Activated CD4-positive, alpha-beta T cell treated with anti-CD3 and anti-CD28 coated beads, Interleukin-2, amount 10 ng/mL, durations not matched to agents 24 days and 14 days (primary cell): ENCODE measurements around the gene THEM4. TPM values are rescaled to one million over a fixed set of nuclear protein-coding genes. Genes with fewer than 3 reads are reported as not detected.

Experiments
- DNase-seq: peaks from one replicate; pipeline ENCODE4 v3.0.0; 2022
- H3K27ac Mint-ChIP-seq: one replicate; pipeline ENCODE4 v1.8.0; 2022; ENCODE audit warnings: mild to moderate bottlenecking, mixed read lengths
- H3K27me3 Mint-ChIP-seq: one replicate; pipeline ENCODE4 v1.8.0; 2022; ENCODE audit warnings: mixed read lengths
- H3K36me3 Mint-ChIP-seq: one replicate; pipeline ENCODE4 v1.8.0; 2022; ENCODE audit warnings: low read depth, mild to moderate bottlenecking, mixed read lengths
- H3K4me1 Mint-ChIP-seq: one replicate; pipeline ENCODE4 v1.8.0; 2021; ENCODE audit warnings: mixed read lengths
- H3K4me3 Mint-ChIP-seq: one replicate; pipeline ENCODE4 v1.8.0; 2022; ENCODE audit warnings: mild to moderate bottlenecking, moderate library complexity, mixed read lengths
- H3K9me3 Mint-ChIP-seq: one replicate; pipeline ENCODE4 v1.8.0; 2021; ENCODE audit warnings: mixed read lengths
- intact Hi-C: fragments of 100-400 bp; cut with micrococcal nuclease; formaldehyde crosslinking; loops from one replicate; pipeline ENCODE4 v1.15.1; 2023
- total RNA-seq: library from RNA; stranded (reverse); gene quantifications from 2 replicates; pipeline ENCODE4 v1.2.3, GENCODE V29; 2022

Gene THEM4
- total RNA-seq: 26.9 and 30.6 TPM in 2 replicates

DNA sequence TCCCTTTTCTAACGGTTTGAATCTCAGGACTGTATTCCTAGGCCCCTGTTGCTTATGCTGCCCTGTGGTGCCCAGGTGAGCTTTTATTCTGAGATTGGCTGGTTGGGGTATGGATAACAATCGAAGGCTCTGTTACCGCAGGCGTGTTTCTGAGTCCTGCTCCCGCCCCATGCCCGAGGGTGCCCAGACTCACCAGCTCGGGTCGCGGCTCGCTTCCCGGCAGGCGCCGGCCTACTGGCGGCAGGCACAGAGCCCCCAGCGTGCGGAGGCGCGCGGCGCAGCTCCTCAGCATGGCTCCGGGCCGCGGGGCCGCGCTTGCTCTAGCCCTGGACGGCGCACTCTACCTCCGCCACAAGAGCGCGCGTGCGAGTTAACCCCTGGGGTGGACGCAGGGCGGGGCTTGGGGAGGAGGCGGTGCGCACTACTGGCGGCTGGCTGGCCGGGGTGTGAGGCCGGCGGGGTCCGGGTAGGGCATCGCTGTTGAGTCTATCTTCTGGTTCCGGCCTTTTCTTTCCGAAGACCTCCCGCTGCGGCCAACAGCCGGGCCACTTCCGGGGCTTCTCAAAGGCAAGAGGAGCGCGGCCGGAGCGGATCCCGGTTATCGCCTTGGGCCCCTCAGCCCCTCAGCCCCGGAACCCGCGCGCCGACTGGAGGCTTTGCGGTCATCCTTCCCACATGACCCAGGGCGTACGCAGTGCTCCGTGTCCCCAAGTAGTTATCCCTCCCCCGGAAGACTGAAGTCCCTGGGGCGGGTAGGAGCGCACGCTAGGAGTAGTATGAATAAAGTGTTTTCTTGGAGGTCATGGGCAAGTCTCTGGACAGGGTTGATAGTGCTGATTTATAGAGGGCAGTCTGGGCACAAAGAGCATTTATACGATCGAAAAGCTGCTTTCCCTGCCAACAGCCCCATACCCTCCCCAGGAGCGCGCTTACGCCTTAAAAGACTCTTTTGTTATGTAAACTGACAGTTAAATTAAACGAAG is at the start of gene THEM4:
TSS of gene THEM4 (minus strand) at position 345 of the 983 bp plus-strand sequence. CDS start at position 292, 53 bp downstream.
- Mint-ChIP-seq H3K36me3 (peaks cover 40% of the 10 kb centered on the region), H3K9me3 (peaks cover 25% of the 10 kb centered on the region), H3K27me3 (peaks cover 2% of the 10 kb centered on the region), H3K4me1 (peaks cover 25% of the 10 kb centered on the region), H3K4me3 (peak within 1 kb of the TSS; percentile 91), H3K27ac (peak within 1 kb of the TSS; percentile 93)
- peak; percentile 97 for DNase-seq
- intact Hi-C loops: loop anchor here (2.0 kb wide), 1 partner anchor 31 kb away; no protein-coding TSS in a partner anchor

DNA sequence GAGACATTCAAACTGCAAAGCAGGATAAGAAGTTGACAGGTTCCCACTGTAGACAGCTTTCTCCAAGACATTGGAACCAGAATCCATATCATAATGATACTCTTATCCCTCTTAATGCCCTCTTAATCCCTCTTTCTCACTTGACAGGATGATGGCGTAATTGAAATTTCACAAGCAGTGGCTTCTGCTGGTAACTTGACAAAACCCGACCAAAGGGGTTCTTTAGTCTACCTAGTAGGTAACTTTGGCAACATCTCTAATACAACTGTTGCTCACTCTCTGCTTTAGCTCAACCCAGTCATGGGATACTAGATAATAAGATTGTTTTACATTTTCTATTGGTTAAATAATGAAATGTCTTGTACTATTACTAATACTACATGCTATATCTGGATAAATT is 49.6 kb upstream of the THEM4 start:
- H3K4me1 Mint-ChIP-seq: peaks cover 2% of the 10 kb centered on the region

DNA sequence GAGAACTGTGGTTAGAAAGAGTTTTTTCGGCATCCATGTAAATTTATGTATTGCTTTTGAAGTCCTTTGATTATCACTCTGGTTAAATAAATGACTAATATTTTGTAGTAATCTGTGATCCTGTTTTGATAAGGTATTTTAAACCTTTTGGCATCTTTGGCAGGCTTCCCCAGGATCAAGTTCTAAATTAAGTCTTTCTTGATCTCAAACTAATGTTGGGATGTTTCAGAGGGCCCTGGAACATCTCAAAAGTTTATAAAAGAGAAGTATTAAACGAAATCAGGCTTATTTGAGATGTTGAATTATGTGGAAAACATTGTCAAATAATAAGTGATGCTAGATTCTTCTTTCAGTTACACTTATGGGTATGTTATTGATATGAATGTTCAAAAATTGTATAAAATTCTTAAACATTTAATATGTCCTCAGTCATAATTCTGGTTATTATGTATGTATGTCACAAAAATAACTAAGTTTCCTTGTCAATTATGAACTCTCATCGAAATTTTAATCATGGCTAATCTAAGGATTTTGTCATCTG is 47.7 kb upstream of the THEM4 start:
- Mint-ChIP-seq H3K36me3 (no peaks in the 10 kb centered on the region), H3K9me3 (no peaks in the 10 kb centered on the region), H3K27me3 (peaks cover 12% of the 10 kb centered on the region), H3K4me1 (peaks cover 2% of the 10 kb centered on the region), H3K4me3 (no peak overlapping the region), H3K27ac (no peak overlapping the region)
- intact Hi-C loops: no loop called here
- no peak for DNase-seq

More for the DNA sequence above, 49.6 kb upstream of the THEM4 start:
- DNase-seq: no peak
- intact Hi-C loops: no loop called here
- Mint-ChIP-seq H3K27ac (no peak overlapping the region), H3K27me3 (peaks cover 12% of the 10 kb centered on the region), H3K36me3 (no peaks in the 10 kb centered on the region), H3K9me3 (no peaks in the 10 kb centered on the region), H3K4me3 (no peak overlapping the region)

DNA sequence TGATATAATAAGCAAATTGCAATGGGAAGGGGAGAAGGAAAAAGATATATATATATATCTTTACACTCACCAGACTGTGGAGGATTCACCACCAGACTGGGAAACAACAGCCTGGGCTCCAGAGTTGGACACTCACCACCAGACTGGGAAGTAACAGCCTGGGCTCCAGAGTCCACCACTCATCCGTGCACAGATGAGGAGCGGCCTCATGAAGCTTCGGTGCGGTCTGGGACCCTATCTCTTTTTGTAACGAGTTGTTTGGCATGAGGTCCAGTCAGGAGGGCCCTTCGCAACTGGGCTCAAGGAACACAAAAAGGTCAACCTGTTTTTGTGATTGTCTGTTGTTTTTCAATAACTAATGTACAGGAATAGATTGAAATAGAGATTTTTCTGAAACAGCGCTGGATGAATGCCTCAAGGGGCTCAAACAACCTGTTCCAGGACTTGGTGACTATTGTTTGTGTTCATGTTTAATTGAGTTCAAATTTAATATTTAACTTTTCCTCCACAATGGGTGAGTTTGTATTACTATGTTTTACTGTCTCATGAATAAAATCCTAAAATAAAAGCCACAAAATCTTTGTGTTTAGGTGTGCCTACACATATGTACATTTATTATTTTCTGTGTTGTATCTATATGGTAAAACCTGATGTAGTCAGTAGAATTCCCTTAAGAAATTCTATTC is 44.2 kb upstream of the THEM4 start:
- Mint-ChIP-seq H3K4me3 (no peak overlapping the region), H3K27ac (no peak overlapping the region), H3K36me3 (no peaks in the 10 kb centered on the region), H3K4me1 (peaks cover 2% of the 10 kb centered on the region), H3K27me3 (peaks cover 11% of the 10 kb centered on the region), H3K9me3 (no peaks in the 10 kb centered on the region)
- intact Hi-C loops: no loop called here
- no peak for DNase-seq

DNA sequence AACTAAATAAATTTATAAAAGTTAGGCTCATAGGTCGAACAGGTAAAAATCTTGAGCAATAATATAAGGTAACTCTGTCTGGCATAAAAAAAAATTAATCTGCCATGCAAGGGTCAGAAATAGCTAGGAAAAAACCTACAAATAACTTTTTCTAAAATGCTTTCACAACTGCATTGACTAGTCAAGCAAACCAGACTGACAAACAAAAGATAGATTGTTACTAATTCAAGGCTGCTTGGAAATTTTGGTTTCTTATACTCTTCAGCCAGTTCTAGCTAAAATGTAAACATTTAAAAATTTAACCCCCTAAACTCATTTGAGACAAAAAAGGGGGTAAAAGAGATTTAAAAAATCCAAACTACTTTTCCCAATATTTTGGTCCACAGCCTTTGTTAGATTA is 43.5 kb upstream of the THEM4 start:
- H3K27me3 Mint-ChIP-seq: peaks cover 11% of the 10 kb centered on the region
- H3K27ac Mint-ChIP-seq: no peak overlapping the region
- no peaks in the 10 kb centered on the region for H3K9me3 Mint-ChIP-seq
- H3K4me3 Mint-ChIP-seq: no peak overlapping the region
- H3K4me1 Mint-ChIP-seq: peaks cover 2% of the 10 kb centered on the region
- H3K36me3 Mint-ChIP-seq: no peaks in the 10 kb centered on the region
- no peak for DNase-seq
- intact Hi-C loops: no loop called here

DNA sequence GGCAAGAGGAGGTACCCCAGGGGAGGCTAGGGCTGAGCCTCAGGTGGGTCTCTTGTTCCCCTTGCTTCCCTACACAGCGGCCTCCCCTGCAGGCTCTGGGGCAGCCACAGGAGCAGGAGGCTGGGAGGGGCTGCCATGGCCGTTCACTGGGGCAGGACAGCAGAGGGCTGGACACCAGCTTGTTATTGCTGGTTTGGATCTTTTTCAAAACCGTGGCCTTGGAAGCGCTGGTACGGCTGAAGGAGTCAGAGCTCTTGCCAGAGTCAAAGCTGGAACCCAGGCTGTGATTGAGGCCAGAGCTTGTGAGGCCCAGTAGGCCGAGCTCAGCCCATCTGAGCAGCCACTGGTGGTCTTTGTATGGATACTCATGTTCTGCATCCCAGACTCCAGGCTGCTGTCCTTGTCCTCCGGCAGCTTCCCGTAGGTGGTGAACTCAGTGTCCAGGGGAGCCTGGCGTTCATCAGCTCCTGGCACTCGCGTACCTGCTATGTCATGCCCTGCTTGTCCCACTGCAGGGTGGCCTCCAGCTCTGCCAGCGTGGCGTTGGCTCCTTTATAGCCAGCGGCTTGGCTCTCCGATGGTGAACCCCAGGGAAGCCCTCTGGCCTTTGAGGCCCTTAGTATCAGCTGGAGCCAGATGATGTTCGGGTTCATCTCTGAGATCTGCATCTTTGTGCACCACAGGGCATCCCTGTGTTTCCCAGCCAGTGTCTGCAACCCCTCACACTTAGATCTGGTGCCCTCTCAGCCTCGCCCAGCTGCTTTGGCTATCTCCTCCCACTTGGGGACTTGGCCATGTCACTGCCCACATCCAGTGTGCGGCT is 40.3 kb upstream of the THEM4 start:
- Mint-ChIP-seq H3K4me1 (peaks cover 24% of the 10 kb centered on the region), H3K27ac (peak overlapping the region; percentile 47), H3K36me3 (no peaks in the 10 kb centered on the region), H3K9me3 (no peaks in the 10 kb centered on the region), H3K4me3 (no peak overlapping the region), H3K27me3 (peaks cover 6% of the 10 kb centered on the region)
- peak; percentile 54 for DNase-seq
- intact Hi-C loops: no loop called here

DNA sequence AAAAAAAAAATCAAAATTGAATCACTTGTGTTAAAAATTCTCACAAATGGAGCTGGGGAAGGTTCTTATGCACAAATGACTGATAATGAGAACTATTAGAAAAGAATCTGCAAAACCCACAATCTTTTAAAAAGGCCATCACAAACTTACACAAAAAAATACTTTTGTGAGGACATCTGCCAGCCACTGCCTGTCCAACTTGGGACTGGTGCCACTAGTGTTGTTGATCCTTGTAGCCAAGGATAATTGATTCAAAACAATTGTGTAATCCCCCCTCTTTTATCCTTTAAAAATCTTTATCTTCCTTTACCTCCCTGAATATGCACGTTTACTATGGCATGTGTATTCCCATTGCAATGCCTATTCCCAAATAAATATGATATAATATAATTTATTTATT is 39.2 kb upstream of the THEM4 start:
- peaks cover 6% of the 10 kb centered on the region for H3K27me3 Mint-ChIP-seq
- H3K36me3 Mint-ChIP-seq: no peaks in the 10 kb centered on the region
- no peak overlapping the region for H3K27ac Mint-ChIP-seq
- peak; percentile 32 for DNase-seq
- no peaks in the 10 kb centered on the region for H3K9me3 Mint-ChIP-seq
- H3K4me1 Mint-ChIP-seq: peaks cover 24% of the 10 kb centered on the region
- intact Hi-C loops: no loop called here
- H3K4me3 Mint-ChIP-seq: no peak overlapping the region

DNA sequence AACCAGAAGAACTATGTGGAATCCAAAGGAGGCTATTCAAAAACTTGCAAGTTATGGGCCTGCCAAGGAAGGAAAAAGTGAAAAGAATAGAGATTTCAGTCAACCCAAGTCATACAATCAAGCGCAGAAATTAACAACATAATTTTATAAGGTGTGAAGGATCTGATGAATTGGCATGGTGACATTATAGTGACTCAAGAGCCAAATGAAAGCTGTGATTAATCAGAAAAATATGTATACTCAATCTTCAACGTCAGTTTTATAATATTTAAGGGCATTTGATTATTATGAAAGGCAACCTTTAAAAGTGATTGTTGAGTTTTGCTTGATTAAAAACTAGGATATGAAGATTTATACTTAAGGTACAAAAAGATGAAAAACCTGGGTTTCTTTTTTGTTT is 37.8 kb upstream of the THEM4 start:
- Mint-ChIP-seq H3K27me3 (peaks cover 2% of the 10 kb centered on the region), H3K4me1 (peaks cover 25% of the 10 kb centered on the region), H3K4me3 (no peak overlapping the region), H3K27ac (peak overlapping the region; percentile 94), H3K36me3 (no peaks in the 10 kb centered on the region), H3K9me3 (no peaks in the 10 kb centered on the region)
- intact Hi-C loops: no loop called here
- no peak for DNase-seq

DNA sequence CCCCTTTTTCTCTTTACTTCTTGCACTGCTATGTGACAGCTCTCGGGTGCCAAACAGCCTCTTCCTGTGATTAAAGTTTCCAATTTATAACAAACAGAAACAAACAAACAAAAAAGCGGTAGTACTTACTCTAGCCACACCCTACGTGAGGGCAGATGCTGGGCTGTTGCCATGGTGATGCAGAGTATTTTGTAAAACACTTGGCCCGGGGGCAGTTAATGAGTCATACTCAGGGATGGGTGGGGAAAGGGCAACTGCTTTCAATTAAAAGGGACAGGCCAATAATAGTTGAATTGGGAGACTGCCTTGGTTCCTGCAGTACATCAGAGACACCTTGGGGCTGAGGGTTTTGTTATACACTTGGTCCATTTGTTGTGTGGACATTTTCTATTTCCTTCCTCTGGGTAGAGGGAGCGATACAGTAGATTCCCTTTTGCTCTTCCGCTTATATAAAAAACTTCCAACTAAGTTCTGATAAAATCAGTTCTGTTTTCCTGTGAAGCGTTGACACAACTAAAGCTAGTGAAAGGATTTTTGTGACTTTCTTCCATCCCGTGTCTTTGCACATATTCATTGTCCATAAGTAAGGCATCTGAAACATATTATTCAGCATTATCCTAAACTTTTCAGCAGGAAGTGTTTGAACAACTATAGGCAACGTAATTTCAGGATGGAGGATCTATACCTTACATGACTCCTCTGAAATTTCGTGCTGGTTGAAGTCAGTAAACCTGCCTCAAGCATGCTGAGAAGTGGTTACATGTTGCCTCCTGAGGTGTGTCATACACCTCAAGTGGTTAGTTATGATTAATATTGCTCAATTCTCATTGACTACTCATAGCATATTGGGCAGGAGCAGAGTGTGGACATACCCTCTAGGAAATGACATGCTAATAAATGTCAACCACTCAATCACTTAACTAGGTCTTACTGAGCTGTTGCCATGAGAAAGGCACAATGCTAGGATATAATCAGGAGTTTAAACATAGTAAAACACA is 36.7 kb upstream of the THEM4 start:
- intact Hi-C loops: loop anchor here (1.0 kb wide), 1 partner anchor 38 kb away; no protein-coding TSS in a partner anchor
- DNase-seq: peak; percentile 94
- H3K4me3 Mint-ChIP-seq: peak overlapping the region; percentile 74
- H3K36me3 Mint-ChIP-seq: no peaks in the 10 kb centered on the region
- H3K27ac Mint-ChIP-seq: peak overlapping the region; percentile 94
- H3K9me3 Mint-ChIP-seq: no peaks in the 10 kb centered on the region
- no peaks in the 10 kb centered on the region for H3K27me3 Mint-ChIP-seq
- H3K4me1 Mint-ChIP-seq: peaks cover 30% of the 10 kb centered on the region

DNA sequence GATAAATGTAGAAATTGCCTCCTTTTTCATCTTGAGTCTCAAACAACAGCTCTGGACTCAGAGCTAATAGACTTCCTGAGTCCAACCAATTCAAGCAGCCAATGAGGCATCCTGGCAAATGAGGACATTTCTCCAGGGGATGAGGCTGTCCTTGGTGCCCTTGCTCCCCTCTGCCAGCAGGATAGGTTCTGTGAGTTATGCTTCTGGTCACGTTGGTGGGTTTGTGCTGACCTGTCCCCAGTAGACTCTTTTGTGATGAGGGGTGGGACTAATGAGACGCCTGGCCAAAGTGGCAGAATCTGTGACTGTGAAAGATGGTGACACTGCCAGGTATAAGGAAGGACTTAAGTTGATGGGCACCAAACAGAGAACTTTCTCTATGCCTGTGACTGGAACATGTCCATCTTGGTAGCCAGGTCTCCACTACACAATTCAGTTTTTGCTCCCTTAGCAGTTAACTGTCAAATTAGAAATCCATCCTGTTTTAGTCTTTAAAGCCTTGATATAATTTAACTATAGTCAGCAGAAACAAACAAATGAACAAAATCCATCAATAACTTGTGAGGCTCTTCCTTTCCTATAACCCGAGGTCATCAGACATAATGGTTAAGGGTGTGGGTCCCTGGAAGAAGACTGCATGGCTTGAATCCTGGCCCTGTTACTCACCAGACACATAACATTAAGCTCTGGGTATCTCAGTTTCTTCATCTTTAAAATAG is 35.7 kb upstream of the THEM4 start:
- peaks cover 31% of the 10 kb centered on the region for H3K4me1 Mint-ChIP-seq
- peak overlapping the region; percentile 74 for H3K4me3 Mint-ChIP-seq

DNA sequence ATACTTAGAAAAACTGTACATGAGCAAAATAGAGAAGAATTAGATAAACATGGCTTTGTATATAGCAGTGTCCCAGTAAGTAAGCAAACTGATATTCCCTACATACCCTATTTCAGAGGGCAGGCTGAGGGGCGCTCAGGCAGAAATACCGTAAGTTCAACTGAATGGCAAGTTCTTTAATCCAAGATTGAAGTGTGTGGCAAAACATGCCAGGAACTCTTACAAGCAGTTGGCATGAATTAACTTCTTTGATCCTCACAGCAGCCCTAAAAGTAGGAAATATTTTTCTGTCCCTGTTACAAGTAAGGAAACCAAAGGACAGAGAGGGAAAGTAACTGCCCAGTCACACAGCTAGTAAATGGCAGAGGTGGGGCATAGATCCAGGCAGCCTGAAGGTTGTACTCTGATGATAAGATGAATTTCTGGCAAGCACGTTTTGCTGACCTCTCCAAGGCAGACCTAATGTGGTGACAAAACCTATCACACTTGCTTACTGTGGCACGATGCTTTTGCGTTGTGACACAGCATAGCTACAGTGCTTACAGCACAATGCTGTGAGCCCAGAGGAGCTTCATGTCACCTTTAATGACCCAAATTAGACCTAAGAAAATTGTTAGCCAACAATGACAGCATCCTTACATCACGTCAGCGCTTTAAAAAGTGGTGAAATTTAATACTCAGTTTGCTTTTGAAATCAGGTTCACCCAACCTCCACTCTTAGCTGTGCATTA is 35.0 kb upstream of the THEM4 start:
- no peaks in the 10 kb centered on the region for H3K27me3 Mint-ChIP-seq
- no peak for DNase-seq
- H3K36me3 Mint-ChIP-seq: no peaks in the 10 kb centered on the region
- H3K9me3 Mint-ChIP-seq: no peaks in the 10 kb centered on the region
- H3K4me3 Mint-ChIP-seq: no peak overlapping the region
- H3K4me1 Mint-ChIP-seq: peaks cover 31% of the 10 kb centered on the region
- intact Hi-C loops: no loop called here
- peak overlapping the region; percentile 94 for H3K27ac Mint-ChIP-seq

More for the DNA sequence above, 35.7 kb upstream of the THEM4 start:
- Mint-ChIP-seq H3K27me3 (no peaks in the 10 kb centered on the region), H3K27ac (peak overlapping the region; percentile 94), H3K36me3 (no peaks in the 10 kb centered on the region), H3K9me3 (no peaks in the 10 kb centered on the region)
- intact Hi-C loops: no loop called here
- peak; percentile 57 for DNase-seq
